MCF 10A (cell line): ENCODE data around the gene TRPC4AP. TPM values are rescaled to one million over a fixed set of nuclear protein-coding genes. Genes with fewer than 3 reads are reported as not detected.

Source experiments
- BruUV-seq: library from RNA; stranded (reverse); fragments of 400-500 nt; replicated peaks from 2 replicates; lab custom pipeline; 2021; lab: Mats Ljungman, UMichigan
- CTCF ChIA-PET: fragments of 300-600 bp; sonication (Branson Sonifier 250); formaldehyde crosslinking; extraction: SDS; loops from one replicate; lab custom pipeline; 2021; ENCODE audit warnings: antibody characterized with exemption, inconsistent platforms; lab: Yijun Ruan, JAX
- POLR2A ChIA-PET: fragments of 300-600, 350-650 bp; sonication (Branson Sonifier 250); formaldehyde crosslinking; extraction: SDS; loops from one replicate; lab custom pipeline; 2020; ENCODE audit warnings: antibody characterized with exemption, inconsistent platforms; lab: Yijun Ruan, JAX
- DNase-seq: peaks from one replicate; pipeline ENCODE4 v3.0.0-alpha.2; 2018; ENCODE audit not compliant: unreplicated experiment
- H3K27ac Mint-ChIP-seq: one replicate; pipeline ENCODE4 v1.8.0; 2022; ENCODE audit warnings: mild to moderate bottlenecking, low read depth, mixed read lengths; ENCODE audit not compliant: unreplicated experiment
- H3K27me3 Mint-ChIP-seq: one replicate; pipeline ENCODE4 v1.8.0; 2022; ENCODE audit warnings: mixed read lengths; ENCODE audit not compliant: insufficient read depth, unreplicated experiment
- H3K36me3 Mint-ChIP-seq: one replicate; pipeline ENCODE4 v1.8.0; 2022; ENCODE audit warnings: mild to moderate bottlenecking, moderate library complexity, mixed read lengths; ENCODE audit not compliant: insufficient read depth, unreplicated experiment
- H3K4me1 Mint-ChIP-seq: one replicate; pipeline ENCODE4 v1.8.0; 2022; ENCODE audit warnings: mixed read lengths; ENCODE audit not compliant: insufficient read depth, unreplicated experiment
- H3K4me3 Mint-ChIP-seq: one replicate; pipeline ENCODE4 v1.8.0; 2022; ENCODE audit warnings: mild to moderate bottlenecking, moderate library complexity, mixed read lengths; ENCODE audit not compliant: unreplicated experiment
- H3K9me3 Mint-ChIP-seq: one replicate; pipeline ENCODE4 v1.8.0; 2022; ENCODE audit warnings: mixed read lengths; ENCODE audit not compliant: unreplicated experiment
- CTCF ChIP-seq: fragments of 200-600 bp; IDR thresholded peaks from one replicate; pipeline ENCODE4 v1.8.0; 2022; ENCODE audit warnings: antibody characterized with exemption, mild to moderate bottlenecking; ENCODE audit not compliant: unreplicated experiment
- intact Hi-C: fragments of 100-400 bp; cut with micrococcal nuclease; formaldehyde crosslinking; loops from 2 replicates; pipeline ENCODE4 v1.14.1; 2022
- total RNA-seq: library from RNA; stranded (reverse); gene quantifications from 2 replicates; pipeline ENCODE4 v1.2.3, GENCODE V29; 2022

TRPC4AP gene
- total RNA-seq, 1 experiment from 2014 or later = 51.8 TPM

GRCh38 chr20:34955231-34956040, 137.2 kb downstream of the TRPC4AP start, which contains the start of the genes GSS and MYH7B:
Gene GSS, minus strand, starts transcription at chr20:34955806. Its CDS starts 3,954 bp downstream, at chr20:34951852.
Gene MYH7B, plus strand, starts transcription at chr20:34955868. Its CDS starts 22,138 bp downstream, at chr20:34978006.
- intact Hi-C loops = loop anchor here (1.0 to 5.0 kb wide), 2 partner anchors 81 to 123 kb away; no protein-coding TSS in a partner anchor
- ChIA-PET POLR2A (interaction anchor here (0.6 to 6.3 kb wide), 27 partner anchors 8 to 309 kb away, joined by 3 to 116 read pairs (median 4); partner anchors contain the start of genes ACSS2, EDEM2, GGT7 and NCOA6), CTCF (interaction anchor here (0.5 to 13.1 kb wide), 24 partner anchors 9 to 1002 kb away, joined by 3 to 279 read pairs (median 4); partner anchors contain the start of genes ACSS2 and GGT7)
- Mint-ChIP-seq H3K4me3 (peak within 1 kb of the TSS; percentile 95), H3K27ac (peak within 1 kb of the TSS; percentile 97), H3K27me3 (no peaks in the 10 kb centered on the region), H3K9me3 (no peaks in the 10 kb centered on the region), H3K36me3 (peaks cover 10% of the 10 kb centered on the region), H3K4me1 (peaks cover 21% of the 10 kb centered on the region)
- BruUV-seq = TSS peak; percentile 75
- DNase-seq = peak; percentile 98
- peak; percentile 64 for TF ChIP-seq CTCF

DNA sequence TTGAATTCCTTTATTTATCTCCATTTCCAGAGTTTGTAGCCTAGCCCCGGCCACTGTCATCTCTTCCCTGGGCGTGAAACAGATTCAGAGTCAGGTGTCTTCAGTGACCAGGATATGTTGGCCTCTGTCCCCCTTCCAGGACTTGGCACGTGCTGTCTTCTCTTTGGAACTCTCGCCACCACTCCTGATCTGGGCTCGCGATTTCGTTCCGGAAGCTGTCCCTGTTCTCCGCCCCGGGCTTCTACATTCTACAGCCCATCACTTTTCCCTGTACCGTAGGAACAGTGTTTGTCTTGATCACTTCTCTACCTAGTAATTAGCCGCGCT, 137.7 kb downstream of the TRPC4AP start:
- peak; percentile 51 for DNase-seq
- Mint-ChIP-seq H3K4me1 (peaks cover 25% of the 10 kb centered on the region), H3K27me3 (no peaks in the 10 kb centered on the region), H3K27ac (peak overlapping the region; percentile 97), H3K4me3 (peak overlapping the region; percentile 95), H3K9me3 (no peaks in the 10 kb centered on the region), H3K36me3 (peaks cover 15% of the 10 kb centered on the region)
- POLR2A ChIA-PET = interaction anchor here (0.6 to 6.3 kb wide), 14 partner anchors 9 to 129 kb away, joined by 3 to 116 read pairs (median 6); partner anchors contain the start of genes ACSS2, GGT7 and NCOA6
- intact Hi-C loops = loop anchor here (1.0 to 5.0 kb wide), 2 partner anchors 81 to 123 kb away; no protein-coding TSS in a partner anchor
- no TSS peak for BruUV-seq
- no peak for TF ChIP-seq CTCF
- CTCF ChIA-PET = interaction anchor here (0.6 to 13.1 kb wide), 9 partner anchors 8 to 96 kb away, joined by 3 to 279 read pairs (median 6); partner anchors contain the start of genes ACSS2 and GGT7

DNA sequence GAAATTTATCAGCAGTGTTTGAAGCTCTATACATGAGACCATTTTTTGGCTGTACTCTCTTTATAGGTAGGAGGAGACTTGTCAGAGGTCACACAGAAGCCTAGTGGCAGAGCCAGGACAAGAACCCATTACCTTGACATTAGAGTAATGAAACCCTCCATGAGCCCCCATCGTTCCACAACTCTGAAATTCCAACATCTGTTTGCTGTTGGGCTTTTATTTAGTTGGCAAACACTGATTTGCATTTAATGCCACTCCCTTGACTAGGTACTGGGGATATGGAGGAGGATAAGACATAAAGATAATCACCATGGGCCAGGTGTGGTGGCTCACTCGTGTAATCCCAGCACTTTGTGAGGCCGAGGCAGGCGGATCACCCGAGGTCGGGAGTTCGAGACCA, 138.6 kb downstream of the TRPC4AP start:
- Mint-ChIP-seq H3K4me1 (peaks cover 28% of the 10 kb centered on the region), H3K27me3 (no peaks in the 10 kb centered on the region), H3K27ac (peak overlapping the region; percentile 97), H3K9me3 (no peaks in the 10 kb centered on the region), H3K4me3 (peak overlapping the region; percentile 95), H3K36me3 (peaks cover 24% of the 10 kb centered on the region)
- no peak for DNase-seq
- ChIA-PET POLR2A (interaction anchor here (6.3 kb wide), 1 partner anchor 78 kb away, joined by 116 read pairs; the partner anchor contains the start of gene ACSS2), CTCF (interaction anchor here (13.1 kb wide), 1 partner anchor 82 kb away, joined by 279 read pairs; the partner anchor contains the start of genes ACSS2 and GGT7)
- TF ChIP-seq CTCF = no peak
- intact Hi-C loops = no loop called here
- no TSS peak for BruUV-seq
